ENCODE data around the gene LRRC4.

DNA sequence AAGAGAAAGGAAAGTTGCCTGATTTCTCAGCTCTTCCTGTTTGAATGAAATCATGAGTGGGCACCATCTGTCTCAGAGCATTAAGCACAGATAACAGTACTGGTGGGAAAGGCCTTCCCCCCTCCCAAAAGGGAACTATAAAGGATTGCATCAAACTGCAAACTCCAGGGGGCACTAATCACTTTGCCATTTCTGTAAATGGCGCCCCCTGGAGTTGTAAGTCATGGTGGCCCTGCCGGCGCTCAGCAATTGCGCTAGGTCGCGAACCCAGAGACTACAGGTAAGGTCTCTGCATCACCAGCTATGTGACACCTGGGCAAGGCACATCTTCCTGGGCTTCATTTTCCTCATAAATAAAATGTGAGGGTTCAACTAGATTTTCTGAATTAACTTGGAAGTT lies 11.1 kb downstream of the LRRC4 start:
- TF ChIP-seq EZH2 (IDR thresholded peaks at IDR 0.05; ENCODE audit: borderline replicate concordance, low read length), result no peak
- TF ChIP-seq, protein P1, sequence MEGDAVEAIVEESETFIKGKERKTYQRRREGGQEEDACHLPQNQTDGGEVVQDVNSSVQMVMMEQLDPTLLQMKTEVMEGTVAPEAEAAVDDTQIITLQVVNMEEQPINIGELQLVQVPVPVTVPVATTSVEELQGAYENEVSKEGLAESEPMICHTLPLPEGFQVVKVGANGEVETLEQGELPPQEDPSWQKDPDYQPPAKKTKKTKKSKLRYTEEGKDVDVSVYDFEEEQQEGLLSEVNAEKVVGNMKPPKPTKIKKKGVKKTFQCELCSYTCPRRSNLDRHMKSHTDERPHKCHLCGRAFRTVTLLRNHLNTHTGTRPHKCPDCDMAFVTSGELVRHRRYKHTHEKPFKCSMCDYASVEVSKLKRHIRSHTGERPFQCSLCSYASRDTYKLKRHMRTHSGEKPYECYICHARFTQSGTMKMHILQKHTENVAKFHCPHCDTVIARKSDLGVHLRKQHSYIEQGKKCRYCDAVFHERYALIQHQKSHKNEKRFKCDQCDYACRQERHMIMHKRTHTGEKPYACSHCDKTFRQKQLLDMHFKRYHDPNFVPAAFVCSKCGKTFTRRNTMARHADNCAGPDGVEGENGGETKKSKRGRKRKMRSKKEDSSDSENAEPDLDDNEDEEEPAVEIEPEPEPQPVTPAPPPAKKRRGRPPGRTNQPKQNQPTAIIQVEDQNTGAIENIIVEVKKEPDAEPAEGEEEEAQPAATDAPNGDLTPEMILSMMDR (conservative IDR thresholded peaks at IDR 0.05 in 1 of 2, IDR thresholded peaks at IDR 0.05 in 1 of 2; ENCODE audit: extremely low read depth in 1 of 2, insufficient read depth in 1 of 2, low read depth in 1 of 2, low read length in 2 of 2), result peak; percentile 32 to 36

Data from mammary epithelial cell (primary cell).